Brain pericyte (primary cell): ENCODE measurements around the gene ZFYVE26.
"Not testable (repeated sequence)": the region's sequence is repeated elsewhere in the genome, so short reads cannot be mapped to it uniquely, and the experiment has no call there.

Experiments
- DNase-seq: peaks from one replicate; pipeline ENCODE4 v3.0.0-alpha.2; 2012; ENCODE audit warnings: low read depth, low spot score

ZFYVE26 gene

DNA sequence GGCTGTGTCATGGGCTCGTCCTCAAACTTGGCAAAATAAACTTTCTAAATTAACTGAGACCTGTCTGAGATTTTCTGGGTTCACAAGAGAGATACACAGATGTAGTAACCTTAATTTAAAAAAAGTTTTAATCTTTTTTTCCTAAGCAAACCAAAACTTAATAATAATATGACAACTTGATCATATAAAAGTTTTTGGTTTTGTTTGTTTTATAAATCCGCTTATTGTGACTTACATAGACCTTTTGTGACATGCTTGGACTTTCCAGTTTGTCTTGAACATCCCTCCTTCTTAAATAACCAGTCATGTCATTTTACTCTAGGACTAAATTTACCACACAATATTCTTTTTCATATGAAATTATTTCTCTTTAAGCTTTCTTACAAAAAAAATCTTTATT lies 106.2 kb downstream of the ZFYVE26 start:
- no peak for DNase-seq

GRCh38 chr14:67709796-67710195 lies 106.6 kb downstream of the ZFYVE26 start:
- DNase-seq = not testable (repeated sequence)

- not testable (repeated sequence) for DNase-seq
These were observed 107.0 kb downstream of the ZFYVE26 start for GRCh38 chr14:67709346-67709745.

DNA sequence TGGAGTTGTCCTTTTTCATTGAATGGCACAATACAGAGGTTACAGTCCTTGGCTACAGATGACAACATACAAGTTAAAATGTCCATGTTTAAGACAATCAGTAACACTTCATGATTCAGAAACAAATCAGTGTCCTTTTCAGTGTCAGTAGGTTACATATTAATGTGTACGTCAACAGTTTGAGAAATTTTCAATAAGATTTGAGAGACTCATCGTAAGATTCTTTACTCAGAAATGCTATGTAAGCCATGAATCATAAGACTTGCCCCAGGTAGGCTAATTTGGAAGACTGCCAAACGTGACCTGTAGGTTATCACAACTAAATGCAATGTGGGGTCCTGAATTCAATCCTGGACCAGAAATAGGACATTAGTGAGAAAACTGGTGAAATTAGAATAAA lies 111.2 kb downstream of the ZFYVE26 start:
- DNase-seq = no peak

GRCh38 chr14:67704484-67705089 lies 111.8 kb downstream of the ZFYVE26 start:
- DNase-seq = no peak

- no peak for DNase-seq
These were observed 112.4 kb downstream of the ZFYVE26 start for GRCh38 chr14:67703997-67704396.

- not testable (repeated sequence) for DNase-seq
These were observed 114.9 kb downstream of the ZFYVE26 start, which contains the start of gene RDH12 for GRCh38 chr14:67701492-67701891. Gene RDH12, plus strand, starts transcription at chr14:67701886. Its CDS starts 20,757 bp downstream, at chr14:67722643.

GRCh38 chr14:67698179-67698578 lies 118.2 kb downstream of the ZFYVE26 start:
- DNase-seq = no peak

DNA sequence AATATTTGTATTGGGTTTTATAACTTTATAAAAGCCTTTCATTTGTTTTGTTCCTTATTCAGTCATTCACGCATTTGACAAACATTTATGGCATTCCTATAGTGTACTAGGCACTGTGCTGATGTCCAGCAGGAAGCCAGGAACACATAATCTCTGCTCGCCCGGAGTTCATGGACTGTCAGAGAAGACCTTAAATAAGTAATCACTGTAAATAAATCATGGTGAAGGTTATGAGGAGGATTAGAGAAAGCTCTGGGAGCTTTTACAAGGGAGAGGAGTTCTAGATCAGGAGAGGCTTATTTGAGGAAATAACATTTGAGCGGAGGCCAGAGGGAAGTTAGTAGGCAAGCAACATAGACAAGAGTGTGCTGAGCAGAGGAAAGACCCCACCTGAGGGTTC lies 119.4 kb downstream of the ZFYVE26 start:
- no peak for DNase-seq
